Smooth muscle cell (in vitro differentiated cells): ENCODE measurements around the gene MIAT. TPM values are rescaled to one million over a fixed set of nuclear protein-coding genes. Genes with fewer than 3 reads are reported as not detected.
"Not testable (repeated sequence)": the region's sequence is repeated elsewhere in the genome, so short reads cannot be mapped to it uniquely, and the experiment has no call there.

Source experiments
- DNase-seq: peaks from one replicate; lab custom pipeline; 2025; ENCODE audit not compliant: unreplicated experiment; lab: John Stamatoyannopoulos, UW
- H2AFZ ChIP-seq: fragments of 200-600 bp; sonication (generic); 2 replicates; pipeline ENCODE4 v1.6.0; 2016; ENCODE audit warnings: antibody characterized with exemption, low read depth, mild to moderate bottlenecking
- H3F3A ChIP-seq: fragments of 200-600 bp; sonication (generic); 2 replicates; pipeline ENCODE4 v1.6.0; 2017; ENCODE audit warnings: antibody characterized with exemption, low read depth
- H3K27ac ChIP-seq: fragments of 200-600 bp; sonication (generic); 2 replicates; pipeline ENCODE4 v1.5.1; 2016; ENCODE audit warnings: low read depth, mild to moderate bottlenecking
- H3K27me3 ChIP-seq: fragments of 200-600 bp; sonication (generic); 2 replicates; pipeline ENCODE4 v1.6.1; 2016; ENCODE audit warnings: low read depth, mild to moderate bottlenecking
- H3K36me3 ChIP-seq: fragments of 200-600 bp; sonication (generic); 2 replicates; pipeline ENCODE4 v1.5.1; 2016; ENCODE audit warnings: low read depth
- H3K4me1 ChIP-seq: fragments of 200-600 bp; sonication (generic); 2 replicates; pipeline ENCODE4 v1.5.1; 2016; ENCODE audit warnings: low read depth
- H3K4me2 ChIP-seq: fragments of 200-600 bp; sonication (generic); 2 replicates; pipeline ENCODE4 v1.6.0; 2016; ENCODE audit warnings: mild to moderate bottlenecking
- H3K4me3 ChIP-seq: fragments of 200-600 bp; sonication (generic); 2 replicates; pipeline ENCODE4 v1.5.1; 2016; ENCODE audit warnings: mild to moderate bottlenecking
- H3K79me2 ChIP-seq: fragments of 200-600 bp; sonication (generic); 2 replicates; pipeline ENCODE4 v1.6.0; 2016; ENCODE audit warnings: low read depth, mild to moderate bottlenecking
- H3K9ac ChIP-seq: fragments of 200-600 bp; sonication (generic); 2 replicates; pipeline ENCODE4 v1.6.0; 2016; ENCODE audit warnings: low read depth
- H3K9me3 ChIP-seq: fragments of 200-600 bp; sonication (generic); replicated peaks from 2 replicates; pipeline ENCODE4 v1.5.1; 2016; ENCODE audit warnings: low read depth
- H4K20me1 ChIP-seq: fragments of 200-600 bp; sonication (generic); 2 replicates; pipeline ENCODE4 v1.6.0; 2016; ENCODE audit warnings: low read depth
- CTCF ChIP-seq: fragments of 200-600 bp; sonication (generic); IDR thresholded peaks from 2 replicates; pipeline ENCODE4 v1.5.1; 2017; ENCODE audit warnings: borderline replicate concordance, mild to moderate bottlenecking, antibody characterized with exemption; ENCODE audit not compliant: insufficient read depth, poor library complexity, severe bottlenecking
- WGBS: methylation state at CpG from one replicate; pipeline ENCODE4 v1.1.7; 2016; ENCODE audit warnings: low lambda C conversion rate; 5-methylcytosine and 5-hydroxymethylcytosine counted together
- polyA plus RNA-seq: library from polyadenylated mRNA; unstranded; fragments of >200 nt; fragmentation: Nextera tagmentation; extraction: Ambion mirVana; gene quantifications from 2 replicates; pipeline ENCODE4 v1.2.1, GENCODE V29; 2016
- total RNA-seq: library from RNA; depleted of rRNA; stranded (reverse); fragments of >200 nt; gene quantifications from 2 replicates; pipeline ENCODE4 v1.2.3, GENCODE V29; 2014

Gene MIAT
- total and polyA plus RNA-seq, 2 experiments from 2014 or later: 0.16 to 7.0 TPM

- Histone ChIP-seq H3K4me2 (no peak overlapping the region), H3K4me3 (no peak overlapping the region), H3K4me1 (no peaks in the 10 kb centered on the region), H3F3A (no peaks in the 10 kb centered on the region), H3K9me3 (no peaks in the 10 kb centered on the region), H4K20me1 (no peaks in the 10 kb centered on the region), H3K27ac (no peak overlapping the region), H2AFZ (no peak overlapping the region), H3K79me2 (no peaks in the 10 kb centered on the region), H3K36me3 (no peaks in the 10 kb centered on the region), H3K27me3 (no peaks in the 10 kb centered on the region), H3K9ac (no peak overlapping the region)
- no peak for TF ChIP-seq CTCF
- no peak for DNase-seq
These were observed 43.1 kb downstream of the MIAT start for GRCh38 chr22:26700462-26700861.

GRCh38 chr22:26700886-26701285, 43.5 kb downstream of the MIAT start:
- Histone ChIP-seq H3K36me3 (no peaks in the 10 kb centered on the region), H3K79me2 (no peaks in the 10 kb centered on the region), H3K27me3 (no peaks in the 10 kb centered on the region), H3K4me2 (no peak overlapping the region), H3F3A (no peaks in the 10 kb centered on the region), H2AFZ (no peak overlapping the region), H3K4me3 (no peak overlapping the region), H3K4me1 (no peaks in the 10 kb centered on the region), H3K27ac (no peak overlapping the region), H3K9me3 (no peaks in the 10 kb centered on the region), H3K9ac (no peak overlapping the region), H4K20me1 (no peaks in the 10 kb centered on the region)
- 90% methylated on average over 4 of the region's 4 CpGs for WGBS
- DNase-seq: no peak
- no peak for TF ChIP-seq CTCF

- whole genome bisulfite sequencing: 96% methylated on average over 1 of the region's 1 CpG
- Histone ChIP-seq H3K9me3 (no peaks in the 10 kb centered on the region), H3K4me1 (no peaks in the 10 kb centered on the region), H3K79me2 (no peaks in the 10 kb centered on the region), H3K27me3 (no peaks in the 10 kb centered on the region), H3F3A (no peaks in the 10 kb centered on the region), H3K9ac (no peak overlapping the region), H2AFZ (no peak overlapping the region), H3K27ac (no peak overlapping the region), H4K20me1 (no peaks in the 10 kb centered on the region), H3K36me3 (no peaks in the 10 kb centered on the region), H3K4me2 (no peak overlapping the region), H3K4me3 (no peak overlapping the region)
- no peak for TF ChIP-seq CTCF
- DNase-seq: no peak
These were observed 43.9 kb downstream of the MIAT start for GRCh38 chr22:26701323-26701722.

- Histone ChIP-seq H3K4me3 (no peak overlapping the region), H3K9me3 (no peaks in the 10 kb centered on the region), H3K27me3 (no peaks in the 10 kb centered on the region), H3K36me3 (no peaks in the 10 kb centered on the region), H3K27ac (no peak overlapping the region), H3K79me2 (no peaks in the 10 kb centered on the region), H3K9ac (no peak overlapping the region), H3F3A (no peaks in the 10 kb centered on the region), H2AFZ (no peak overlapping the region), H3K4me1 (no peaks in the 10 kb centered on the region), H3K4me2 (no peak overlapping the region), H4K20me1 (no peaks in the 10 kb centered on the region)
- TF ChIP-seq CTCF: no peak
- 93% methylated on average over 6 of the region's 6 CpGs for WGBS
- DNase-seq: no peak
These were observed 45.8 kb downstream of the MIAT start for GRCh38 chr22:26702906-26703830.

- H2AFZ ChIP-seq, H3K9ac ChIP-seq, H3K4me3 ChIP-seq, H3K4me2 ChIP-seq, H3K4me1 ChIP-seq, DNase-seq, H3K27me3 ChIP-seq, H3K27ac ChIP-seq, H3K9me3 ChIP-seq, H3K79me2 ChIP-seq, H3F3A ChIP-seq, H4K20me1 ChIP-seq, H3K36me3 ChIP-seq: not testable (repeated sequence)
- WGBS: 82% methylated on average over 4 of the region's 4 CpGs
These were observed 48.0 kb downstream of the MIAT start for GRCh38 chr22:26705379-26705778.
